B cell (primary cell): ENCODE results near the gene FAM120B. TPM values are rescaled to one million over a fixed set of nuclear protein-coding genes. Genes with fewer than 3 reads are reported as not detected.

Experiments used
- ATAC-seq: fragments of 200-7000 bp; cut with Tn5 transposase; one replicate; pipeline ENCODE4 v1.10.0; 2021; ENCODE audit warnings: low read depth, mild to moderate bottlenecking, moderate number of reproducible peaks, moderate library complexity
- CTCF ChIA-PET: fragments of 350-600 bp; sonication (Branson Sonifier 250); formaldehyde crosslinking; loops from one replicate; lab custom pipeline; 2021; ENCODE audit warnings: antibody characterized with exemption, inconsistent platforms; lab: Charles Lee
- POLR2A ChIA-PET: fragments of 350-600 bp; sonication (Branson Sonifier 250); formaldehyde crosslinking; loops from one replicate; lab custom pipeline; 2021; ENCODE audit warnings: antibody characterized with exemption; lab: Charles Lee
- DNase-seq: peaks from one replicate; pipeline ENCODE4 v3.0.0; 2013
- H2AFZ ChIP-seq: 2 replicates; pipeline ENCODE4 v1.6.1; 2012; ENCODE audit warnings: mild to moderate bottlenecking, low read depth, low read length; ENCODE audit not compliant: insufficient read depth, poor library complexity, severe bottlenecking
- H3K27ac ChIP-seq, 2 donors: 1 replicate in 1 of 2; 2 replicates in 1 of 2; pipeline ENCODE4 v1.5.1; 2012 to 2013; ENCODE audit warnings: low read length in 2 of 2, mild to moderate bottlenecking in 2 of 2, moderate library complexity in 1 of 2
- H3K27me3 ChIP-seq, 4 experiments: fragments of 200-600 bp in 1 of 4; sonication (generic) in 1 of 4; replicated peaks in 1 of 4; 1 replicate in 2 of 4; 2 replicates in 2 of 4; pipeline versions ENCODE4 v1.6.1 to v1.7.0; 2013 to 2016; ENCODE audit warnings: low read length in 3 of 4, mild to moderate bottlenecking in 2 of 4, mixed read lengths in 1 of 4, moderate library complexity in 1 of 4; ENCODE audit not compliant: insufficient read depth in 4 of 4, control insufficient read depth in 3 of 4; ENCODE audit errors: control extremely low read depth in 1 of 4
- H3K36me3 ChIP-seq, 2 experiments: replicated peaks in 1 of 2; 1 replicate in 1 of 2; 2 replicates in 1 of 2; pipeline versions ENCODE4 v1.6.1 to v1.7.1; 2013; ENCODE audit warnings: low read length in 1 of 2; ENCODE audit not compliant: insufficient read depth in 2 of 2, control insufficient read depth in 1 of 2; ENCODE audit errors: control extremely low read depth in 1 of 2, extremely low read depth in 1 of 2
- H3K4me1 ChIP-seq, 2 donors: fragments of 200-600 bp in 1 of 2; sonication (generic) in 1 of 2; 1 replicate in 1 of 2; 2 replicates in 1 of 2; pipeline versions ENCODE4 v1.5.1 to v1.6.1; 2013 to 2017; ENCODE audit warnings: low read length in 2 of 2; ENCODE audit not compliant: control insufficient read depth in 2 of 2, insufficient read depth in 2 of 2
- H3K4me2 ChIP-seq: replicated peaks from 2 replicates; pipeline ENCODE3; 2012; ENCODE audit warnings: mild to moderate bottlenecking, low read depth, low read length; ENCODE audit not compliant: poor library complexity, severe bottlenecking
- H3K4me3 ChIP-seq, 5 experiments: fragments of 200-600 bp in 1 of 5; sonication (generic) in 1 of 5; 1 replicate in 3 of 5; 2 replicates in 2 of 5; pipeline versions ENCODE4 v1.5.1 to v1.7.0; 2011 to 2016; ENCODE audit warnings: low read length in 4 of 5, mild to moderate bottlenecking in 4 of 5, low read depth in 2 of 5, control low read depth in 1 of 5, moderate library complexity in 1 of 5; ENCODE audit not compliant: insufficient read depth in 1 of 5; ENCODE audit errors: control extremely low read depth in 1 of 5, extremely low read depth in 1 of 5
- H3K79me2 ChIP-seq: fragments of 200-600 bp; sonication (generic); one replicate; pipeline ENCODE4 v1.6.0; 2016; ENCODE audit warnings: low read length; ENCODE audit not compliant: control insufficient read depth, insufficient read depth
- H3K9ac ChIP-seq: fragments of 200-600 bp; sonication (generic); 2 replicates; pipeline ENCODE4 v1.6.1; 2017; ENCODE audit warnings: mild to moderate bottlenecking, low read length, moderate library complexity
- H3K9me3 ChIP-seq, 3 donors: one replicate each; pipeline versions ENCODE4 v1.6.1 to v1.7.1; 2013; ENCODE audit warnings: low read length in 2 of 3; ENCODE audit not compliant: control insufficient read depth in 2 of 3, insufficient read depth in 1 of 3; ENCODE audit errors: control extremely low read depth in 1 of 3
- H4K20me1 ChIP-seq: 2 replicates; pipeline ENCODE4 v1.6.0; 2012; ENCODE audit warnings: mild to moderate bottlenecking, low read length; ENCODE audit not compliant: insufficient read depth, control insufficient read depth, poor library complexity, severe bottlenecking
- H3K27ac Mint-ChIP-seq: one replicate; pipeline ENCODE4 v1.8.0; 2021; ENCODE audit warnings: mixed read lengths
- H3K27me3 Mint-ChIP-seq: one replicate; pipeline ENCODE4 v1.8.0; 2021; ENCODE audit warnings: mixed read lengths
- H3K4me1 Mint-ChIP-seq: one replicate; pipeline ENCODE4 v1.8.0; 2021; ENCODE audit warnings: mixed read lengths
- H3K4me3 Mint-ChIP-seq: one replicate; pipeline ENCODE4 v1.8.0; 2021; ENCODE audit warnings: mixed read lengths
- H3K9me3 Mint-ChIP-seq: one replicate; pipeline ENCODE4 v1.8.0; 2022; ENCODE audit warnings: mixed read lengths; ENCODE audit not compliant: insufficient read depth
- CTCF ChIP-seq: fragments of 200-600 bp; IDR thresholded peaks from one replicate; pipeline ENCODE4 v1.8.0; 2022; ENCODE audit warnings: antibody characterized with exemption, mild to moderate bottlenecking
- EZH2 ChIP-seq: IDR thresholded peaks from 2 replicates; pipeline ENCODE4 v1.6.1; 2012; ENCODE audit warnings: borderline replicate concordance, low read depth, mild to moderate bottlenecking, moderate library complexity, low read length; ENCODE audit not compliant: insufficient read depth, poor library complexity, severe bottlenecking
- WGBS: methylation state at CpG from one replicate; pipeline ENCODE4 v1.1.5; 2013; ENCODE audit warnings: missing lambda C conversion rate; ENCODE audit not compliant: insufficient coverage; 5-methylcytosine and 5-hydroxymethylcytosine counted together
- intact Hi-C: fragments of 100-400 bp; cut with micrococcal nuclease; formaldehyde crosslinking; loops from one replicate; pipeline ENCODE4 v1.10.0; 2022
- polyA plus RNA-seq: library from polyadenylated mRNA; depleted of rRNA; stranded (reverse); fragments of >200 nt; gene quantifications from 2 replicates; pipeline ENCODE4 v1.2.3, GENCODE V29; 2012
- total RNA-seq, 2 donors: library from RNA; stranded (reverse); fragments of 120-200 nt in 1 of 2; gene quantifications; 1 replicate in 1 of 2; 2 replicates in 1 of 2; pipeline versions ENCODE4 v1.2.3 to v1.2.4, GENCODE V29; 2013 to 2022

FAM120B gene
- total and polyA plus RNA-seq, 2 donors (not counting 1 experiment from before 2014, with no cell fraction given), result 12.5 to 51.7 TPM

- peaks cover 0 to 16% of the 10 kb centered on the region in 2 experiments for H3K36me3 ChIP-seq
- POLR2A ChIA-PET, result no interaction called here
- Mint-ChIP-seq H3K4me1 (peaks cover 16% of the 10 kb centered on the region), H3K4me3 (no peak overlapping the region), H3K9me3 (no peaks in the 10 kb centered on the region), H3K27me3 (no peaks in the 10 kb centered on the region), H3K27ac (no peak overlapping the region)
- no peak overlapping the region for H2AFZ ChIP-seq
- 100% methylated on average over 3 of the region's 11 CpGs for WGBS
- H3K4me3 ChIP-seq, result no peak overlapping the region
- no peaks in the 10 kb centered on the region for H4K20me1 ChIP-seq
- H3K27ac ChIP-seq, result no peak overlapping the region
- TF ChIP-seq CTCF (no peak), EZH2 (no peak)
- no peaks in the 10 kb centered on the region for H3K27me3 ChIP-seq
- no peaks in the 10 kb centered on the region for H3K9me3 ChIP-seq
- no peak overlapping the region for H3K4me2 ChIP-seq
- ATAC-seq (no peak), DNase-seq (no peak)
- H3K4me1 ChIP-seq, result peaks cover 0 to 5% of the 10 kb centered on the region in 2 donors
- no peak overlapping the region for H3K9ac ChIP-seq
- no peaks in the 10 kb centered on the region for H3K79me2 ChIP-seq
- intact Hi-C loops, result no loop called here
- CTCF ChIA-PET, result no interaction called here
Observed at GRCh38 chr6:170374571-170375444, 68.2 kb downstream of the FAM120B start.

GRCh38 chr6:170375661-170376060 is 69.1 kb downstream of the FAM120B start:
- intact Hi-C loops, result no loop called here

More at GRCh38 chr6:170375661-170376060, 69.1 kb downstream of the FAM120B start:
- no peaks in the 10 kb centered on the region for H3K9me3 Mint-ChIP-seq
- Histone ChIP-seq H3K9me3 (no peaks in the 10 kb centered on the region), H3K27me3 (no peaks in the 10 kb centered on the region), H3K4me1 (peaks cover 0 to 5% of the 10 kb centered on the region in 2 donors), H3K4me2 (no peak overlapping the region), H3K27ac (no peak overlapping the region), H3K79me2 (no peaks in the 10 kb centered on the region), H3K4me3 (no peak overlapping the region), H3K9ac (no peak overlapping the region), H4K20me1 (no peaks in the 10 kb centered on the region), H2AFZ (no peak overlapping the region), H3K36me3 (peaks cover 0 to 9% of the 10 kb centered on the region in 2 experiments)
- no peaks in the 10 kb centered on the region for H3K27me3 Mint-ChIP-seq
- WGBS, result 93% methylated on average over 10 of the region's 10 CpGs
- TF ChIP-seq EZH2 (no peak), CTCF (no peak)
- no peak overlapping the region for H3K4me3 Mint-ChIP-seq
- CTCF ChIA-PET, result no interaction called here
- H3K4me1 Mint-ChIP-seq, result peaks cover 17% of the 10 kb centered on the region
- POLR2A ChIA-PET, result no interaction called here
- DNase-seq, result no peak
- no peak overlapping the region for H3K27ac Mint-ChIP-seq
- no peak for ATAC-seq
